Activated naive CD4-positive, alpha-beta T cell treated with Interleukin-2 at 50 U/mL for 16 hours (primary cell): ENCODE measurements around the gene BANP.
"Not testable (repeated sequence)": the region's sequence is repeated elsewhere in the genome, so short reads cannot be mapped to it uniquely, and the experiment has no call there.

Experiments
- DNase-seq: peaks from one replicate; pipeline ENCODE4 v3.0.0-alpha.2; 2020

Gene BANP

GRCh38 chr16:87966685-87967185, 15.5 kb downstream of the BANP start:
- DNase-seq = no peak

GRCh38 chr16:87968541-87968940, 17.3 kb downstream of the BANP start:
- no peak for DNase-seq

- DNase-seq = no peak
Measured at GRCh38 chr16:87970186-87970585, 19.0 kb downstream of the BANP start.

DNA sequence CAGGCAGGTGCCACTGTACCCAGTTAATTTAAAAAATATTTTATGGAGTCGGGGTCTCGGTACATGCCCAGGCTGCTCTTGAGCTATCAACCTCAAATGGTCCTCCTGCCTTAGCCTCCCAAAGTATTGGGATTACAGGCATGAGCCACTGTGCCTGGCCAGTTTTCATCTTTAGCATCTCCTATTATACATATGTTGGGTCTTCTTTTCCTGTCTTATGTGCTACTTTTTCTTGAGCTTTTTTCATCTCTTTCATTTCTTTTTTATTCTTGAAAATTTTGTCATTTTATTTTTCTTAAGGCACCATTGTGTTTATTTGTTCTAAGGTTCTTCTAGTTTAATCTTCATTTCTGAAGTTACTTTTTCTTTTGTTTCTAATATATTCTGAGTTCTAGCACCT, 20.7 kb downstream of the BANP start:
- no peak for DNase-seq

DNA sequence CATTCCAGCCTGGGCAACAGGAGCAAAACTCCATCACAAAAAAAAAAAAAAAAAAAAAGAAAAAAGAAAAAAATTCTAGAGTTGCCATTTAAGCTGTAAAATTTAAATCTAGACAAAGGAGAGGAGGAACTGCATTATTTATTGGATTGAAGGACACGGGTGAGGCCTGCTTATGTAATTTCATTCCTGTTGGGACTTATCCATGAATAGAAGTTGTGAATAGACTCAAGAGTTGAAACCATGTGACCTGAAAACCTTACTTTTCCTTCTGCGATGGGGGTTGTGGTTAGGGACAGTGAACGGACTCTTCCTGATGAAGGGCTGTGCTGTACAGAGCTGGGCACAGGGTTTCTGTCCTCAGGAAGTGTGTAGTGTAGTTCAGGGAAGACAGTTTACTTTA, 22.5 kb downstream of the BANP start:
- no peak for DNase-seq

GRCh38 chr16:87974178-87974577, 22.9 kb downstream of the BANP start:
- DNase-seq = no peak

GRCh38 chr16:87976665-87977064, 25.4 kb downstream of the BANP start:
- DNase-seq = no peak

DNA sequence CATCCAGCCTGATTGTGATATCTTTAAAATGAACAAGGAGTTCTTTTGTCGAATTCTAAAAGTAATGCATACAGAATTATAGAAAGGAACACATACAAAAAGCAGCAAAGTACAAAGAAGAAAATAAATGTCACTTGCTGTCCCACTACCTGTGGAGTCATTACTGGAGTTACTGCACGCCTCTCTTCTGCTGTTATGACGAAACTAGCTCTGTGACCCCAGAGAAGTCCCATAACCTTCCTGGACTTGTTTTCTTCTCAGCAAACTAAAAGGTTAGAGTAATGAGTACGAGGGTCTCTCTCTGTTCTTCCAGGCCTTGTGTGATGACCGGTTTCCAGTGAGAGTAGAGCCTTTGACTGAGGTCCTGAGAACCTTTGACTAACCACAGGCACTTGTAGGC, 26.9 kb downstream of the BANP start:
- no peak for DNase-seq

DNA sequence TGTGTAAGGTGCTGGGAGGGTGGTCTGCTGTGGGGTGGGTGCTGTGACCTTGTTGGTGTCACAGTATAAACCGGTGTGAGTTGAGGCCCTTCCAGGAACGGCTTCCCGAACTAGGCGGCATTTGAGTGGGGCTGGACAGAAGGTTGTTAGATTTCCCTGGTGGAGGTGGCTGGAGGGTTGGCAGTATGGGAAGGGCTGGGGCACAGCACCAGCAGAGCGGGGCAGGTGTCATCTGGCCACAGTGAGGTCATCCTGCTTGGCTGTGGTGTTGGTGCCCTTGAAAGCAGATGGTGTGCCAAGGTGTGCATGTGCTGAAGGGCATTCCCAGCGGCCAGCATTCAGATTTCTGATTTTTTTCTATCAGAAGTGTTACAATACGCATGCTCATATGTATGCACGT, 28.1 kb downstream of the BANP start:
- DNase-seq = no peak

DNA sequence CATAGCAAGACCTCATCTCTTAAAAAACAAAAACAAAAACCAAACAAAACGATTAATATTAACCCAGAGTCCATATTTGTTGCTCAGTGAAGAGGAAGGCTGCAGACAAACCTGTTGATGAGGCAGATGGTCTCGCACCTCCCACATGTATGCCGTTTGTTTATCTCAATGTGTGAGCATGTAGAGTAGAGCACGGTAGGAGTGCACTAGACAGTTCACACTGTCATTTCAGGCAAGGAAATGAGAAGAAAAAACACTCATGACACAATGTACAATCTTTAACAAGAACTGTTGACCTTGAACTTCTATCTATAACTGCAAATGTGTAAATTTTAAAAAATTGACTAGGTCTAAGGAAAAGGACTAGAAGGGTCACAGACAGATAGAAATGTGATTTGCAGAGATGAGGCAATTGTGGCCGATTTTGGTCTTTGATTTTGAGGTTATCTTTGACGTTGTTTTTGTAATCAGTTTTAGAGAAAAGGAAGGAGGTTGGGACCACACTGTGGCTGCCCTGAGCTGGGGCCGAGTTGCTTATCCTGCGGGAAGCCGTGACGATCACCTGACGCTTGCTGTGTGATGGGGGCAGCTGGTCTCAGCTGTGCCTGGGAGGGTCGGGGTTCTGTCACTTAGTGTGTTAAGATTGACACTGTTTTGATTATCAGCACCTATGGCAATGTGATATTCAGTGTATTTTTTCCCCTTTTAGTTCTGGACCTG, 28.8 kb downstream of the BANP start:
- peak; percentile 13 for DNase-seq

DNA sequence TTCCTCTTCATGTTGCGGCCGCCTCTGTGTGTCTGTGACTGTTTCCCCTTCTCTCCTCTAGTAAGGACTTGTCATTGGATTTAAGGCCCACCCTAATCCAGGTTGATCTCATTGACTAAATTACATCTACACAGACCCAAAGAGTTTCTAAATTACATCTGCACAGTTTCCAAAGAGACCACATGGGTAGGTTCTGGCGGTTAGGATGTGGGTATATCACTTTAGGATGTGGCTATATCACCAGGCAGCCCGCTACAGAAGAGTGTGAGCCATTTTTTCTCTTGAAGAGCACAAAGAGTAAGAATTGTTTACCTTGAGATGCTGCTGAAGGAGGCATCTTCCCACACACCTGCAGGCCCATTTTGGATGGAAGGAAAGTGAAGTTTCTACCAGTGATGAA, 30.1 kb downstream of the BANP start:
- peak; percentile 26 for DNase-seq

GRCh38 chr16:87982581-87983041, 31.4 kb downstream of the BANP start:
- DNase-seq = no peak

DNA sequence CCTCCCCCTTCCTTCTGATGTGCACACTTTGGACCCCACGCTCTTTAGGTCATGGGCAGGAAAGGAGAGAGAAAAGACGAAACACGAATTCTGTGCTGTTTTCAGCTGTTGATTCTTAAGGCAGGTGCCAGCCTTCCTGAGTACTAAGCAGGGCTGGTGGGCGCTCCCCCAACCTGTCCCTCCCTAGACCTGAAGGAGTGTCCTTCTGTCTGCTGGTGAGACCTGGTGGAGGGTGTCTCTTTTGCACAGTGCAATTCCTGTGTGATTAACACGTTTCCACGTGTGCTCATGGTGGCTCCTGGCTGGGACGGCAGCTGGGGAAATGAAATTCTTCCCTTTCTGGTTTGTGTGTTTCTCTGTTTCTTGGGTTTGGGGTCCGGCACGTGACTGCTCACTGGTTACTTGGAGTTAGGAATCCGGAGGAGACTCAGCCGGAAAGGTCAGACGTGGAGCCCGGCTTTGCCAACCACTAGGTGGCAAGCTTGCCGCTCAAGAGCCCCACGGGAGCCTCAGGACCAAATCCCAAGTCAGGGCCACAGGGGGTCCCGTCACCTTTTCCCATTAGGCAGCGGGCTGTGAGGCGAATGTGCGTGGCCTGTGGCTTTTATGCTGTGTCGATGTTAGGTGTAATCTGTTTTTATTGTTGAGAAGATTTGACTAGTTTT, 32.0 kb downstream of the BANP start:
- DNase-seq = not testable (repeated sequence)

- peak; percentile 11 for DNase-seq
Measured at GRCh38 chr16:87983737-87984097, 32.5 kb downstream of the BANP start.

- DNase-seq = not testable (repeated sequence)
Measured at GRCh38 chr16:87984180-87984579, 32.9 kb downstream of the BANP start.

DNA sequence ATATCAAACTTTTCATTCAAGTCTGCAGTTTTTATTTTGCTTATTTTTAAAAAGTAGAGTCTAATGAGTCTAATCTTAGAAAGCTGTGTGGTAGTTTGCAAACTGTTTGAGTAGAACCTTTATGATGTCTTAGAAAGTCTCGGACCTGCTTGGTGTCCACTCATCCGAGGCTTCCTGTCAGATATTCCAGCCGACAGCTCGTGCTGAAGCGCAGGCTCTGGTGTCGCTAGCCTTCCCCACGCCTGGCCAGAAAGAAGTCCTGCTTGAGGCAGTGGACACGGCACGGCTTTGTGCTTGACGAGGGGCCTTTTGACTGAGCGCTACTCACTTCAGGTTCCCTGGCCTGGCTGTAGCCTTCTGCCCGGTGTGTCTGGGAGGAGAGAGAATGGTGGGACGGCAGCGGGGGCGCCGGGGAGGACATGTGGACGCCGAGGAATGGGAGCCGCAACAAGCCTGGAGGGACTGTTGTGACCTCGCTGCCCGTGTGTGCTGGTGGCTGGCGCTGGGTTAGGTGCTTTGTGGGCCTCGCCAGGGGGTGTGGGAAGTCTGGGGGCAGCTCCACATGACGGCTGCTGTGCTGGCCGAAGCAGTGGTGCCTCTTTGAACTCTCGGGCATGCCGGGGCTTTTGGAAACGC, 33.5 kb downstream of the BANP start:
- no peak for DNase-seq

GRCh38 chr16:87985493-87985892, 34.3 kb downstream of the BANP start:
- not testable (repeated sequence) for DNase-seq

GRCh38 chr16:87986361-87986849, 35.2 kb downstream of the BANP start:
- DNase-seq = peak; percentile 37

- DNase-seq = not testable (repeated sequence)
Measured at GRCh38 chr16:87988596-87988995, 37.4 kb downstream of the BANP start.

GRCh38 chr16:87990254-87990653, 39.0 kb downstream of the BANP start:
- DNase-seq = not testable (repeated sequence)

DNA sequence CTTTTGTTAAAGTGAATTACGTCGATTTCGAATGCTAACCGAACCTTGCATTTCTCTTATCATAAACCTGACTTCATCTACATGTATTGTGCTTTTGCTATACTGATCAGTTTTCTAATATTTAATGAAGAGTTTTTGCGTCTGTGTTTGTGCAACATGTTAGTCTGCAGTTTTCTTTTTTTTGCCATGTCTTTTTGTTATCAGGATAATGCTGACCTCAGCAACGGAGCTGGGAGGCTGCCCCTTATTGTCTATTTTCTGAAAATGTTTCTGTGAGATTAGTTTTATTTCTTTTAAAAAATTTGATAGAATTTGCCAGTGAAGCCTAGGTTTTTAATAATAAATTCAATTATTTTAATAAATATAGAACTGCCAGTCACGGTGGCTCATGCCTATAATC, 40.9 kb downstream of the BANP start:
- not testable (repeated sequence) for DNase-seq

- no peak for DNase-seq
Measured at GRCh38 chr16:87993901-87994300, 42.7 kb downstream of the BANP start.

- no peak for DNase-seq
Measured at GRCh38 chr16:87995644-87996043, 44.4 kb downstream of the BANP start.
